Caco-2 (cell line): ENCODE results near the gene CD82. TPM values are rescaled to one million over a fixed set of nuclear protein-coding genes. Genes with fewer than 3 reads are reported as not detected.

Experiments used
- BruUV-seq: library from RNA; stranded (reverse); fragments of 400-500 nt; replicated peaks from 2 replicates; lab custom pipeline; 2021; lab: Mats Ljungman, UMichigan
- CTCF ChIA-PET: fragments of 300-600 bp; sonication (Branson Sonifier 250); formaldehyde crosslinking; loops from one replicate; lab custom pipeline; 2022; ENCODE audit warnings: antibody characterized with exemption; lab: Charles Lee
- POLR2A ChIA-PET: fragments of 300-600 bp; sonication (Branson Sonifier 250); formaldehyde crosslinking; loops from one replicate; lab custom pipeline; 2022; ENCODE audit warnings: antibody characterized with exemption; lab: Charles Lee
- DNase-seq, 2 experiments: peaks; one replicate each; pipeline versions ENCODE4 v3.0.0 to v3.0.0-alpha.2; 2020 to 2022
- H3K27me3 ChIP-seq: replicated peaks from 2 replicates; pipeline ENCODE4 v1.6.0; 2011; ENCODE audit warnings: low read length; ENCODE audit not compliant: control insufficient read depth, insufficient read depth
- H3K36me3 ChIP-seq: 2 replicates; pipeline ENCODE4 v1.5.1; 2011; ENCODE audit warnings: low read length; ENCODE audit not compliant: control insufficient read depth, insufficient read depth
- H3K4me1 ChIP-seq: fragments of 250-450 bp; sonication (Bioruptor Pico); 2 replicates; pipeline ENCODE4 v1.5.1; 2020; ENCODE audit warnings: mild to moderate bottlenecking
- H3K4me3 ChIP-seq: 2 replicates; pipeline ENCODE4 v1.5.1; 2011; ENCODE audit warnings: low read depth, mild to moderate bottlenecking, control low read depth, low read length
- H3K9me3 ChIP-seq: fragments of 250-450 bp; sonication (Bioruptor Pico); 2 replicates; pipeline ENCODE4 v1.5.1; 2020; ENCODE audit warnings: mild to moderate bottlenecking, moderate library complexity
- H3K27ac Mint-ChIP-seq: one replicate; pipeline ENCODE4 v1.8.0; 2022; ENCODE audit warnings: mixed read lengths; ENCODE audit not compliant: unreplicated experiment
- H3K27me3 Mint-ChIP-seq: one replicate; pipeline ENCODE4 v1.8.0; 2022; ENCODE audit warnings: mixed read lengths; ENCODE audit not compliant: insufficient read depth, unreplicated experiment
- H3K36me3 Mint-ChIP-seq: one replicate; pipeline ENCODE4 v1.8.0; 2022; ENCODE audit warnings: mild to moderate bottlenecking, mixed read lengths; ENCODE audit not compliant: insufficient read depth, unreplicated experiment
- H3K4me1 Mint-ChIP-seq: one replicate; pipeline ENCODE4 v1.8.0; 2022; ENCODE audit warnings: low read depth, mixed read lengths; ENCODE audit not compliant: unreplicated experiment
- H3K4me3 Mint-ChIP-seq: one replicate; pipeline ENCODE4 v1.8.0; 2022; ENCODE audit warnings: mild to moderate bottlenecking, moderate library complexity, mixed read lengths; ENCODE audit not compliant: unreplicated experiment
- H3K9me3 Mint-ChIP-seq: one replicate; pipeline ENCODE4 v1.8.0; 2022; ENCODE audit warnings: mixed read lengths; ENCODE audit not compliant: unreplicated experiment
- intact Hi-C: fragments of 100-400 bp; cut with micrococcal nuclease; formaldehyde crosslinking; loops from one replicate; pipeline ENCODE4 v1.10.0; 2022; ENCODE audit not compliant: unreplicated experiment
- total RNA-seq: library from RNA; stranded (reverse); gene quantifications from 2 replicates; pipeline ENCODE4 v1.2.3, GENCODE V29; 2022
- TF ChIP-seq, protein P1 (sequence below), 2 experiments: fragments of 200-600 bp in 1 of 2; IDR thresholded peaks; 1 replicate in 1 of 2; 2 replicates in 1 of 2; pipeline versions ENCODE4 v1.5.1 to v1.8.0; 2011 to 2022; ENCODE audit warnings: antibody characterized with exemption in 1 of 2, control low read depth in 1 of 2, inconsistent platforms in 1 of 2, low read depth in 1 of 2, low read length in 1 of 2, mild to moderate bottlenecking in 1 of 2, moderate library complexity in 1 of 2; ENCODE audit not compliant: insufficient read depth in 1 of 2, severe bottlenecking in 1 of 2, unreplicated experiment in 1 of 2

Gene CD82
- total RNA-seq, 1 experiment from 2014 or later = 4.3 TPM

DNA sequence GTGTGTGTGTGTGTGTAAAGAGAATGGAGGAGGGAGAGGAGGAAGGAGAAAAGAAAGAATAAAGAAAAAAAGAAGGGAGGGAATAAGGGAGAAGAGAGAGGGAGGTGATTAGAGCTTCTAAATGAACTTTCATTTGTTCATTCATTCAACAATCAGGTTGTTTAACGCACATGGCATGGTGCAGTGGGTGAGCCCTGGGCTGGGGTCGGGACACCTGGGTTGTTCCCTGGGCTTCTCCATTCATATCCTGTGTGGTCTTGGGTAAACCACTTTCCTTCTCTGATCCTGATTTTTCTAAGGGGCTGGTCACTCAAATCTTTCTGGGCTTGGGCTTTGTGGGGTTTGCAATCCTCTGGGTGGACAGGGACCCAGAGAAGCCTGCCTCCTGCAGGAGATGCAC is 47.9 kb upstream of the CD82 start:
- H3K27me3 ChIP-seq = no peaks in the 10 kb centered on the region
- no peaks in the 10 kb centered on the region for H3K9me3 ChIP-seq
- no peaks in the 10 kb centered on the region for H3K36me3 ChIP-seq
- Mint-ChIP-seq H3K4me3 (no peak overlapping the region), H3K9me3 (no peaks in the 10 kb centered on the region), H3K4me1 (no peaks in the 10 kb centered on the region), H3K27me3 (peaks cover 15% of the 10 kb centered on the region), H3K27ac (no peak overlapping the region), H3K36me3 (no peaks in the 10 kb centered on the region)
- CTCF ChIA-PET = interaction anchor here (0.6 kb wide), 1 partner anchor 231 kb away, joined by 4 read pairs; no protein-coding TSS in a partner anchor
- POLR2A ChIA-PET = no interaction called here
- intact Hi-C loops = no loop called here
- BruUV-seq = no TSS peak
- DNase-seq = no peak
- TF ChIP-seq, protein P1, sequence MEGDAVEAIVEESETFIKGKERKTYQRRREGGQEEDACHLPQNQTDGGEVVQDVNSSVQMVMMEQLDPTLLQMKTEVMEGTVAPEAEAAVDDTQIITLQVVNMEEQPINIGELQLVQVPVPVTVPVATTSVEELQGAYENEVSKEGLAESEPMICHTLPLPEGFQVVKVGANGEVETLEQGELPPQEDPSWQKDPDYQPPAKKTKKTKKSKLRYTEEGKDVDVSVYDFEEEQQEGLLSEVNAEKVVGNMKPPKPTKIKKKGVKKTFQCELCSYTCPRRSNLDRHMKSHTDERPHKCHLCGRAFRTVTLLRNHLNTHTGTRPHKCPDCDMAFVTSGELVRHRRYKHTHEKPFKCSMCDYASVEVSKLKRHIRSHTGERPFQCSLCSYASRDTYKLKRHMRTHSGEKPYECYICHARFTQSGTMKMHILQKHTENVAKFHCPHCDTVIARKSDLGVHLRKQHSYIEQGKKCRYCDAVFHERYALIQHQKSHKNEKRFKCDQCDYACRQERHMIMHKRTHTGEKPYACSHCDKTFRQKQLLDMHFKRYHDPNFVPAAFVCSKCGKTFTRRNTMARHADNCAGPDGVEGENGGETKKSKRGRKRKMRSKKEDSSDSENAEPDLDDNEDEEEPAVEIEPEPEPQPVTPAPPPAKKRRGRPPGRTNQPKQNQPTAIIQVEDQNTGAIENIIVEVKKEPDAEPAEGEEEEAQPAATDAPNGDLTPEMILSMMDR (IDR thresholded peaks at IDR 0.05; ENCODE audit: insufficient read depth in 1 of 2, low read depth in 1 of 2, low read length in 1 of 2, severe bottlenecking in 1 of 2, unreplicated experiment in 1 of 2) = no peak
- H3K4me3 ChIP-seq = no peak overlapping the region
- H3K4me1 ChIP-seq = no peaks in the 10 kb centered on the region

DNA sequence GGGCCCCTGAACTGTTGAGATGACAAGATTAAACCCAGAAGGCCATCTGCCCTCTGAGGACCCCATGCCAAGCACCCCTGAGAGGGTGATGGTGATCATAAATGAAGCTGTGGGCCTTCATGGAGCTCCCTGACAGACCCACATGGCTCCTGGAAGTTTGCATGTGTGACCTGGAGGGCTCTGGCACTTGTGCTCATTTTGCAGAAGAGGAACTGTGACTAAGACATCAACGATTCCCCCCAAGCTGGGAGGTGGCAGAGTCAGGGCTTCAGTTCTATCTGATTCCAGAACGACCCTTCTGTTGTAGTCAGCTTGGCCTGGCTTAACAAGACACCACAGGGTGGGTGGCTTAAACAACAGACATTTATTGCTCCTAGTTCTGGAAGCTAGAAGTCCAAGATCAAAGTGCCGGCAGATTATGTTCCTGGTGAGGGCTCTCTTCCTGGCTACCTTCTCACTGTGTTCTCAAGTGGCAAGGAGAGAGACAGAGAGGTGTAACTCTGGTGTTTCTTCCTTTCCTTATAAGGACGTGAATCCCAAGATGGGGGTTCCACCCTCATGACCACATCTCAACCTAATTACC is 46.4 kb upstream of the CD82 start:
- no peak overlapping the region for H3K4me3 Mint-ChIP-seq
- H3K27me3 Mint-ChIP-seq = peaks cover 9% of the 10 kb centered on the region
- TF ChIP-seq, protein P1 (IDR thresholded peaks at IDR 0.05; ENCODE audit: insufficient read depth in 1 of 2, low read depth in 1 of 2, low read length in 1 of 2, severe bottlenecking in 1 of 2, unreplicated experiment in 1 of 2) = no peak
- Histone ChIP-seq H3K4me1 (no peaks in the 10 kb centered on the region), H3K27me3 (no peaks in the 10 kb centered on the region), H3K9me3 (no peaks in the 10 kb centered on the region), H3K4me3 (no peak overlapping the region), H3K36me3 (no peaks in the 10 kb centered on the region)
- ChIA-PET CTCF (no interaction called here), POLR2A (no interaction called here)
- no peaks in the 10 kb centered on the region for H3K36me3 Mint-ChIP-seq
- DNase-seq = no peak
- no peaks in the 10 kb centered on the region for H3K4me1 Mint-ChIP-seq
- BruUV-seq = no TSS peak
- H3K27ac Mint-ChIP-seq = no peak overlapping the region
- H3K9me3 Mint-ChIP-seq = no peaks in the 10 kb centered on the region
- intact Hi-C loops = no loop called here

DNA sequence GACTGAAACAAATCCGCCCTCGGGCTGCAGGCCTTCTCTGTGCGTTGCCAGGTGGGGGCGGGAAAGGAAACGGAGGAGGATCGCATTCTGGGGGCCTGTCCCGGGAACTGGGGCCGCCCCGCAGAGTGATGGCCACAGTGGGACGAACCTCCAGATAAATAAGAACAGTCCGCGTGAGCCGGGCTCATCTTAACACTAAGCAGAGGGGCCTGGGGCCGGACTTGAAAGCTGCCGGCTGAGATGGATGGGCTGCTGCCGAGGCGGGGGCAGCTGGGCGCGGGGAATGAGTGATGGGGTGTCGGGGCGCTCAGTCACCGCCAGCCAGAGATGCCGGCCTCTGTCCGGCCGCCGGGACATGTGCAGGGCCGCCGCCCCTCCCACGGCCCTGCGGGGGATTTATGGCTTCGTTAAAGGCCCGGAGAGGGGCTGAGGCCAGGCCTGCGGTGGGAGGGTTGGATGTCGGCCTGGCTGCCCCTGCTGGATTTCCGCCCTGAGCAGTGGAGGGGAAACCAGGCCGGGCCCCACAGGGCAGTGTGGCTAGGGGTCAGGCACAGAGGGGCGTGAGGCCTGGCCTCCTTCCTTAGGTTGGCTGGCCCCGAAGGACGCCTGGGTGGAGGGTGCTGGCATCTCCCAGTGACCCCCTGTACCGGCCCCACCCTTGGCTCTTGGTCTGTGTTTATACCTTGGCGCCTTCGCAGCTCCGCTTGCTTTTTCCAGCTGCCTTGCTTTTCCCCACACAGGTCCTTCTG is 45.3 kb upstream of the CD82 start:
- H3K4me3 Mint-ChIP-seq = no peak overlapping the region
- BruUV-seq = no TSS peak
- H3K36me3 ChIP-seq = no peaks in the 10 kb centered on the region
- no peaks in the 10 kb centered on the region for H3K27me3 ChIP-seq
- no peaks in the 10 kb centered on the region for H3K9me3 ChIP-seq
- TF ChIP-seq, protein P1 (IDR thresholded peaks at IDR 0.05; ENCODE audit: insufficient read depth in 1 of 2, low read depth in 1 of 2, low read length in 1 of 2, severe bottlenecking in 1 of 2, unreplicated experiment in 1 of 2) = no peak
- ChIA-PET POLR2A (no interaction called here), CTCF (no interaction called here)
- intact Hi-C loops = no loop called here
- no peaks in the 10 kb centered on the region for H3K36me3 Mint-ChIP-seq
- no peak overlapping the region for H3K4me3 ChIP-seq
- H3K4me1 Mint-ChIP-seq = no peaks in the 10 kb centered on the region
- H3K27ac Mint-ChIP-seq = no peak overlapping the region
- H3K27me3 Mint-ChIP-seq = peaks cover 6% of the 10 kb centered on the region
- no peaks in the 10 kb centered on the region for H3K9me3 Mint-ChIP-seq
- no peaks in the 10 kb centered on the region for H3K4me1 ChIP-seq
- DNase-seq = no peak
